HCT116 (cell line): ENCODE data around the gene CDH5. TPM values are rescaled to one million over a fixed set of nuclear protein-coding genes. Genes with fewer than 3 reads are reported as not detected.

Experiments
- ATAC-seq: fragments of 200-7000 bp; cut with Tn5 transposase; 2 replicates; pipeline ENCODE4 v1.9.1; 2020; ENCODE audit warnings: mild to moderate bottlenecking, moderate library complexity
- BruUV-seq: library from RNA; stranded (reverse); fragments of 400-500 nt; replicated peaks from 2 replicates; lab custom pipeline; 2021; lab: Mats Ljungman, UMichigan
- CTCF ChIA-PET: fragments of 300-600 bp; sonication (Branson Sonifier 250); formaldehyde crosslinking; loops from one replicate; lab custom pipeline; 2021; ENCODE audit warnings: antibody characterized with exemption; lab: Charles Lee
- POLR2A ChIA-PET: fragments of 300-600, 350-600 bp; sonication (Branson Sonifier 250); formaldehyde crosslinking; loops from one replicate; lab custom pipeline; 2021; ENCODE audit warnings: antibody characterized with exemption; lab: Charles Lee
- RAD21 ChIA-PET, 2 experiments: fragments of 300-600 bp; sonication (Branson Sonifier 250); formaldehyde crosslinking; loops; one replicate each; lab custom pipeline; 2023; ENCODE audit warnings: low total read pairs in 2 of 2; ENCODE audit not compliant: uncharacterized antibody in 2 of 2, unreplicated experiment in 2 of 2, low non-redundant PET in 1 of 2; lab: Charles Lee
- DNase-seq: peaks from one replicate; pipeline ENCODE4 v3.0.0-alpha.2; 2010; ENCODE audit warnings: low read depth, low spot score
- H2AFZ ChIP-seq: fragments of 200-600 bp; shearing (Covaris generic), sonication (generic); 2 replicates; pipeline ENCODE4 v1.6.1; 2017; ENCODE audit warnings: low read depth, mixed run types, mixed read lengths, antibody characterized with exemption, low read length; ENCODE audit not compliant: poor library complexity, severe bottlenecking
- H3K27ac ChIP-seq: 2 replicates; pipeline ENCODE4 v1.5.1; 2012; ENCODE audit warnings: low read depth, low read length
- H3K27me3 ChIP-seq: fragments of 200-600 bp; sonication (generic); 2 replicates; pipeline ENCODE4 v1.6.1; 2016; ENCODE audit warnings: mixed run types, low read length, mixed read lengths; ENCODE audit not compliant: insufficient read depth
- H3K36me3 ChIP-seq, 2 experiments: fragments of 200-500 bp in 1 of 2; fragments of 200-600 bp in 1 of 2; sonication (Bioruptor generic) in 1 of 2; sonication (generic) in 1 of 2; 2 replicates each; pipeline versions ENCODE4 v1.5.1 to v1.6.1; 2014 to 2016; ENCODE audit warnings: low read length in 2 of 2, inconsistent platforms in 1 of 2, mixed read lengths in 1 of 2, mixed run types in 1 of 2; ENCODE audit not compliant: insufficient read depth in 2 of 2, control insufficient read depth in 1 of 2
- H3K4me1 ChIP-seq, 2 experiments: fragments of 200-600 bp in 1 of 2; sonication (generic) in 1 of 2; 2 replicates each; pipeline versions ENCODE4 v1.5.1 to v1.6.1; 2012 to 2017; ENCODE audit warnings: low read length in 2 of 2, inconsistent platforms in 1 of 2, mild to moderate bottlenecking in 1 of 2, mixed read lengths in 1 of 2, mixed run types in 1 of 2, moderate library complexity in 1 of 2; ENCODE audit not compliant: insufficient read depth in 2 of 2, control insufficient read depth in 1 of 2
- H3K4me2 ChIP-seq: fragments of 200-600 bp; sonication (generic); 2 replicates; pipeline ENCODE4 v1.6.1; 2017; ENCODE audit warnings: mixed run types, low read length, mixed read lengths
- H3K4me3 ChIP-seq, 2 experiments: fragments of 200-600 bp in 1 of 2; sonication (generic) in 1 of 2; replicated peaks in 1 of 2; 2 replicates each; pipeline ENCODE4 v1.5.1; 2011 to 2016; ENCODE audit warnings: low read length in 2 of 2, control low read depth in 1 of 2, low read depth in 1 of 2, mild to moderate bottlenecking in 1 of 2, mixed read lengths in 1 of 2, mixed run types in 1 of 2
- H3K79me2 ChIP-seq: fragments of 200-600 bp; sonication (generic); 2 replicates; pipeline ENCODE4 v1.6.1; 2017; ENCODE audit warnings: mild to moderate bottlenecking, mixed run types, low read length, moderate library complexity, mixed read lengths; ENCODE audit not compliant: insufficient read depth
- H3K9ac ChIP-seq: fragments of 200-600 bp; sonication (generic); 2 replicates; pipeline ENCODE4 v1.6.1; 2016; ENCODE audit warnings: low read length, mixed read lengths
- H3K9me2 ChIP-seq: fragments of 200-600 bp; sonication (generic), shearing (Covaris generic); 2 replicates; pipeline ENCODE4 v1.6.1; 2017; ENCODE audit warnings: mixed run types, mild to moderate bottlenecking, moderate library complexity; ENCODE audit not compliant: insufficient read depth
- H3K9me3 ChIP-seq, 2 experiments: fragments of 200-500 bp in 1 of 2; fragments of 200-600 bp in 1 of 2; sonication (Bioruptor generic) in 1 of 2; sonication (generic) in 1 of 2; 2 replicates each; pipeline ENCODE4 v1.6.1; 2014 to 2017; ENCODE audit warnings: low read length in 2 of 2, mixed read lengths in 2 of 2, inconsistent platforms in 1 of 2, low read depth in 1 of 2, mild to moderate bottlenecking in 1 of 2, mixed run types in 1 of 2, moderate library complexity in 1 of 2; ENCODE audit not compliant: control insufficient read depth in 1 of 2, insufficient read depth in 1 of 2
- H4K20me1 ChIP-seq: fragments of 200-600 bp; sonication (generic), shearing (Covaris generic); 2 replicates; pipeline ENCODE4 v1.6.1; 2017; ENCODE audit warnings: mixed run types, mild to moderate bottlenecking, moderate library complexity; ENCODE audit not compliant: insufficient read depth
- CBX3 ChIP-seq: IDR thresholded peaks from 2 replicates; pipeline ENCODE4 v1.6.1; 2012; ENCODE audit warnings: low read depth
- EGR1 ChIP-seq: IDR thresholded peaks from 2 replicates; pipeline ENCODE4 v1.6.1; 2012; ENCODE audit warnings: low read depth
- EZH2 ChIP-seq: fragments of 200-600 bp; sonication (generic); IDR thresholded peaks from 2 replicates; pipeline ENCODE4 v1.6.1; 2017; ENCODE audit warnings: antibody characterized with exemption, mixed run types
- EZH2phosphoT487 ChIP-seq: fragments of 200-600 bp; IDR thresholded peaks from 2 replicates; pipeline ENCODE4 v1.6.1; 2018; ENCODE audit warnings: antibody characterized with exemption, borderline replicate concordance
- FOSL1 ChIP-seq: IDR thresholded peaks from 2 replicates; pipeline ENCODE4 v1.6.1; 2012; ENCODE audit warnings: low read depth
- JUND ChIP-seq: IDR thresholded peaks from 2 replicates; pipeline ENCODE4 v1.6.1; 2012
- POLR2A ChIP-seq: IDR thresholded peaks from 2 replicates; pipeline ENCODE4 v1.7.0; 2011; ENCODE audit warnings: borderline replicate concordance; ENCODE audit not compliant: insufficient read depth, insufficient read length; ENCODE audit errors: extremely low read depth
- POLR2AphosphoS5 ChIP-seq: IDR thresholded peaks from 2 replicates; pipeline ENCODE4 v1.6.1; 2011; ENCODE audit warnings: mild to moderate bottlenecking, low read depth, low read length, moderate library complexity
- RAD21 ChIP-seq: IDR thresholded peaks from 2 replicates; pipeline ENCODE4 v1.6.1; 2012; ENCODE audit warnings: low read depth, mild to moderate bottlenecking
- SIN3A ChIP-seq: IDR thresholded peaks from 2 replicates; pipeline ENCODE4 v1.6.1; 2012; ENCODE audit warnings: low read depth
- SP1 ChIP-seq: IDR thresholded peaks from 2 replicates; pipeline ENCODE4 v1.6.1; 2012; ENCODE audit warnings: low read depth
- SRF ChIP-seq: IDR thresholded peaks from 2 replicates; pipeline ENCODE4 v1.6.1; 2012; ENCODE audit warnings: low read depth
- ZFX ChIP-seq: fragments of 450-650 bp; IDR thresholded peaks from 2 replicates; pipeline ENCODE4 v1.6.1; 2017
- intact Hi-C: fragments of 100-400 bp; cut with micrococcal nuclease; formaldehyde crosslinking; loops from 2 replicates; pipeline ENCODE4 v1.10.0; 2022
- total RNA-seq: library from RNA; stranded (reverse); gene quantifications from one replicate; pipeline ENCODE4 v1.2.1, GENCODE V29; 2021; ENCODE audit not compliant: unreplicated experiment
- TF ChIP-seq, protein P1 (sequence below): IDR thresholded peaks from 2 replicates; pipeline ENCODE4 v1.6.1; 2012
- TF ChIP-seq, protein P2 (sequence below): IDR thresholded peaks from 2 replicates; pipeline ENCODE4 v1.6.1; 2012
- TF ChIP-seq, protein P3 (sequence below): IDR thresholded peaks from 2 replicates; pipeline ENCODE4 v1.6.1; 2011; ENCODE audit warnings: mild to moderate bottlenecking, low read length, moderate library complexity; ENCODE audit not compliant: insufficient replicate concordance; ENCODE audit errors: extremely low read depth
- TF ChIP-seq, protein P4 (sequence below), 3 experiments: fragments of 200-600 bp in 1 of 3; sonication (generic) in 1 of 3; IDR thresholded peaks in 2 of 3; conservative IDR thresholded peaks in 1 of 3; 2 replicates each; pipeline ENCODE4 v1.5.1; 2012 to 2017; ENCODE audit warnings: low read depth in 2 of 3, low read length in 2 of 3, antibody characterized with exemption in 1 of 3, borderline replicate concordance in 1 of 3, control low read depth in 1 of 3, mild to moderate bottlenecking in 1 of 3, mixed read lengths in 1 of 3, mixed run types in 1 of 3, moderate library complexity in 1 of 3; ENCODE audit not compliant: insufficient read depth in 1 of 3

Gene CDH5
- total RNA-seq, 1 experiment from 2014 or later = 0.15 TPM

DNA sequence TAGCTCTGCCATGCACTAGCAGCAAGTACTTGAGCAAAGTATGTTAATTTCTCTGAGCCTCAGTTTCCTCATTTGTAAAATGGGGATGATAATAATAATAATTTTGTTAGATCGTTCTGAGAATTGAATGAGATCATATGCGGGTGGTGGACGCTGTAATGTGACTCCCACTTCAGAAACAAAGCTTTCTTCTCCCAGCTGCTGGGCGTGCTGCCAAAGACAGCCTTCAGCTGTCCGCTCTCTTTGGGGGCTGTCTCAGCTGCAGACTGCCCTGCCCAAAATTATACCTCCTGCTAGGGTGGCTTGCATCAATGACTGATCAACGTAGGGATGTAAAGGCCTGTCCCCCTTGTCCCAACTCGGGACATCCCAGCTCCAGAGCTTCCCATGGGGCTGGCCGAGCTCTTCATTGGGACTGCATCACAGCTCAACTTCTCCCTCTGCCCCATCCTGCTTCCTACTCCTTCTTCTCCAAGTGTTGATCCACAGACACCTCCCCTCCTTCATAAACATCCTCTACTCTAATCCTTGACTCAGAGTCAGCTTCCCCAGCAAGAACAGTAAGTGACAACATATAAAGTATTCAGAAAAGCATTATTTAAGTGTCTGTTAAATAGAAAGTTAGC is 30.7 kb upstream of the CDH5 start:
- no TSS peak for BruUV-seq
- no peaks in the 10 kb centered on the region for H3K9me2 ChIP-seq
- no peak for ATAC-seq
- intact Hi-C loops = no loop called here
- ChIA-PET CTCF (interaction anchor here (0.8 kb wide), 1 partner anchor 8 kb away, joined by 4 read pairs; no protein-coding TSS in a partner anchor), POLR2A (no interaction called here)
- TF ChIP-seq, protein P1, sequence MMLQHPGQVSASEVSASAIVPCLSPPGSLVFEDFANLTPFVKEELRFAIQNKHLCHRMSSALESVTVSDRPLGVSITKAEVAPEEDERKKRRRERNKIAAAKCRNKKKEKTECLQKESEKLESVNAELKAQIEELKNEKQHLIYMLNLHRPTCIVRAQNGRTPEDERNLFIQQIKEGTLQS = no peak
- no peak for TF ChIP-seq POLR2AphosphoS5
- TF ChIP-seq ZFX = no peak
- no peak for TF ChIP-seq JUND
- no peak for TF ChIP-seq SRF
- no peak for TF ChIP-seq EGR1
- TF ChIP-seq CBX3 = no peak
- TF ChIP-seq EZH2phosphoT487 = no peak
- no peak for TF ChIP-seq EZH2
- no peak for TF ChIP-seq SIN3A
- TF ChIP-seq FOSL1 = no peak
- TF ChIP-seq RAD21 = no peak
- no peak for TF ChIP-seq SP1
- no peak for TF ChIP-seq POLR2A
- TF ChIP-seq, protein P2, sequence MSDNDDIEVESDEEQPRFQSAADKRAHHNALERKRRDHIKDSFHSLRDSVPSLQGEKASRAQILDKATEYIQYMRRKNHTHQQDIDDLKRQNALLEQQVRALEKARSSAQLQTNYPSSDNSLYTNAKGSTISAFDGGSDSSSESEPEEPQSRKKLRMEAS = no peak
- TF ChIP-seq, protein P3, sequence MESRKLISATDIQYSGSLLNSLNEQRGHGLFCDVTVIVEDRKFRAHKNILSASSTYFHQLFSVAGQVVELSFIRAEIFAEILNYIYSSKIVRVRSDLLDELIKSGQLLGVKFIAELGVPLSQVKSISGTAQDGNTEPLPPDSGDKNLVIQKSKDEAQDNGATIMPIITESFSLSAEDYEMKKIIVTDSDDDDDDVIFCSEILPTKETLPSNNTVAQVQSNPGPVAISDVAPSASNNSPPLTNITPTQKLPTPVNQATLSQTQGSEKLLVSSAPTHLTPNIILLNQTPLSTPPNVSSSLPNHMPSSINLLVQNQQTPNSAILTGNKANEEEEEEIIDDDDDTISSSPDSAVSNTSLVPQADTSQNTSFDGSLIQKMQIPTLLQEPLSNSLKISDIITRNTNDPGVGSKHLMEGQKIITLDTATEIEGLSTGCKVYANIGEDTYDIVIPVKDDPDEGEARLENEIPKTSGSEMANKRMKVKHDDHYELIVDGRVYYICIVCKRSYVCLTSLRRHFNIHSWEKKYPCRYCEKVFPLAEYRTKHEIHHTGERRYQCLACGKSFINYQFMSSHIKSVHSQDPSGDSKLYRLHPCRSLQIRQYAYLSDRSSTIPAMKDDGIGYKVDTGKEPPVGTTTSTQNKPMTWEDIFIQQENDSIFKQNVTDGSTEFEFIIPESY = no peak
- TF ChIP-seq, protein P4, sequence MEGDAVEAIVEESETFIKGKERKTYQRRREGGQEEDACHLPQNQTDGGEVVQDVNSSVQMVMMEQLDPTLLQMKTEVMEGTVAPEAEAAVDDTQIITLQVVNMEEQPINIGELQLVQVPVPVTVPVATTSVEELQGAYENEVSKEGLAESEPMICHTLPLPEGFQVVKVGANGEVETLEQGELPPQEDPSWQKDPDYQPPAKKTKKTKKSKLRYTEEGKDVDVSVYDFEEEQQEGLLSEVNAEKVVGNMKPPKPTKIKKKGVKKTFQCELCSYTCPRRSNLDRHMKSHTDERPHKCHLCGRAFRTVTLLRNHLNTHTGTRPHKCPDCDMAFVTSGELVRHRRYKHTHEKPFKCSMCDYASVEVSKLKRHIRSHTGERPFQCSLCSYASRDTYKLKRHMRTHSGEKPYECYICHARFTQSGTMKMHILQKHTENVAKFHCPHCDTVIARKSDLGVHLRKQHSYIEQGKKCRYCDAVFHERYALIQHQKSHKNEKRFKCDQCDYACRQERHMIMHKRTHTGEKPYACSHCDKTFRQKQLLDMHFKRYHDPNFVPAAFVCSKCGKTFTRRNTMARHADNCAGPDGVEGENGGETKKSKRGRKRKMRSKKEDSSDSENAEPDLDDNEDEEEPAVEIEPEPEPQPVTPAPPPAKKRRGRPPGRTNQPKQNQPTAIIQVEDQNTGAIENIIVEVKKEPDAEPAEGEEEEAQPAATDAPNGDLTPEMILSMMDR (IDR thresholded peaks at IDR 0.05 in 2 of 3, conservative IDR thresholded peaks at IDR 0.05 in 1 of 3; ENCODE audit: borderline replicate concordance in 1 of 3, insufficient read depth in 1 of 3, low read depth in 2 of 3, low read length in 2 of 3) = no peak
- TF ChIP-seq, all 23 proteins: peak for 0
- H3K4me1 ChIP-seq = no peaks in the 10 kb centered on the region
- RAD21 ChIA-PET = no interaction called here
- H4K20me1 ChIP-seq = no peaks in the 10 kb centered on the region
- DNase-seq = no peak
- H3K79me2 ChIP-seq = no peaks in the 10 kb centered on the region
- H3K9me3 ChIP-seq = peaks cover 0 to 4% of the 10 kb centered on the region in 2 experiments; a peak in 1 of 4 replicates
- H2AFZ ChIP-seq = no peak overlapping the region
- no peak overlapping the region for H3K27ac ChIP-seq
- H3K9ac ChIP-seq = no peak overlapping the region
- H3K4me2 ChIP-seq = no peak overlapping the region
- no peaks in the 10 kb centered on the region for H3K36me3 ChIP-seq
- H3K27me3 ChIP-seq = no peaks in the 10 kb centered on the region
- H3K4me3 ChIP-seq = no peak overlapping the region
